GM18505 (cell line): ENCODE data around the gene MUC15.
"Not testable (repeated sequence)": the region's sequence is repeated elsewhere in the genome, so short reads cannot be mapped to it uniquely, and the experiment has no call there.

ENCODE experiments used
- ATAC-seq: cut with Tn5 transposase; IDR thresholded peaks from one replicate; pipeline ENCODE4 v1.9.1; 2021; ENCODE audit not compliant: unreplicated experiment
- POLR2A ChIP-seq: IDR thresholded peaks from 4 replicates; pipeline ENCODE4 v1.6.1; 2011; ENCODE audit warnings: borderline replicate concordance; ENCODE audit not compliant: insufficient read depth, insufficient read length; ENCODE audit errors: extremely low read depth

The MUC15 gene, protein sequence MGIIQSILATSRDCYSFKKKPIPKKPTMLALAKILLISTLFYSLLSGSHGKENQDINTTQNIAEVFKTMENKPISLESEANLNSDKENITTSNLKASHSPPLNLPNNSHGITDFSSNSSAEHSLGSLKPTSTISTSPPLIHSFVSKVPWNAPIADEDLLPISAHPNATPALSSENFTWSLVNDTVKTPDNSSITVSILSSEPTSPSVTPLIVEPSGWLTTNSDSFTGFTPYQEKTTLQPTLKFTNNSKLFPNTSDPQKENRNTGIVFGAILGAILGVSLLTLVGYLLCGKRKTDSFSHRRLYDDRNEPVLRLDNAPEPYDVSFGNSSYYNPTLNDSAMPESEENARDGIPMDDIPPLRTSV

DNA sequence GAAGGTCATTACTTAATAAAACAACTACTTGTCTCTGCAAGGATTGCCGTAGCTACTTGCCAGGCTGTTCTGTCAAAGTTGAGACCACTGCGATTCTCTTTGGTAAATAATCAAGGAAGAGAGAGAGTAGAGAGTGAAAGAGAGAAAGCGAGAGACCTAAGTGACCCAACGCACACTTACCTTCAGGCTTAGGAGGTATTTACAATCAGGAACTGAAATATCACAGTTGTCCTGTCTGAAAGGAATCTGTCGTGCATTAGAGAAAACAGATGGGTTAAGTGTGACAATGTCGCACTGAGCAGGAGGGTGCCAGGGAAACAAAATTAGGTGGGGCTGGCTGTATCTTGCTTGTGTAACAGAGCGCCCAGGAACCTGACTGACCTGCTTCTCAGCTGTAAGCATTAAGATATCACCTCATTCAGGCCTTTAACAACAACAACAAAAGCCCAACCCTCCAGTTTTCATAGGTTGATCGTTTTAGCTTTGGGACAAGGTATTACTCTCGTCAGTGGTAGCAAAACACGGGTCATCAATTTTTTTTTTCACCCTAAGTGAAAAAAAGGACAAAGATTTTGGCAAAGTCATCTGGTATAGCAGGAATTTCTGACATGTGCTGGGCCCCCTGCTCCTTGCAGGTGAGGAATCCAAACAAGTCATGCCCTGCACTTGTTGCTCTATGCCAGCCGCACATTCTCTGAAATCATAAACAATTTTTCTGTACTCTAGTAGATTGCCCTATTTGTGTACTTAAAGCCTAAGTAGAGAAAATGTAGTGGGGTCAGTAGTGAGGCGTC lies at the start of gene MUC15:
MUC15 (minus strand) TSS at position 403 of the 794 bp plus-strand sequence. CDS start 5,169 bp downstream, outside the sequence.
- no peak for ATAC-seq
- TF ChIP-seq POLR2A: no peak

DNA sequence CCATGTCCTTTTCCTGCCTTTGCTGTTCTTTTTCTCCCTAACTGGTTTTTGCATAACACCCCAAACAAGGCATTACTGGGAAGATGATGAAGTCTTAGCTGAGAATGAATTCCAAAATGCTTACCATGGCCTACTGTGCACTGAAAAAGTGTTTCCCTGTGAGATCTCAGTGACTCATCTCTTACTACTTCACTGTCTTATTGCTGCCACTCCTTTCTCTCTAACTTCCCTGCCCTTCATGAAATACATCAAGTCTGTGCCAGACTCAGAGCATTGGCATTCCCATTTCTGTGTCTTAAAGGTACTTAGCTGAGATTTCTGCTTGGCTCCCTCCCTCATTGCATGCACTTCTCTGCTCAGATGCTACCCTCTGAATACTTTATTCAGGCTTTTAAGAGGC lies 49.1 kb upstream of the MUC15 start:
- no peak for ATAC-seq
- no peak for TF ChIP-seq POLR2A

DNA sequence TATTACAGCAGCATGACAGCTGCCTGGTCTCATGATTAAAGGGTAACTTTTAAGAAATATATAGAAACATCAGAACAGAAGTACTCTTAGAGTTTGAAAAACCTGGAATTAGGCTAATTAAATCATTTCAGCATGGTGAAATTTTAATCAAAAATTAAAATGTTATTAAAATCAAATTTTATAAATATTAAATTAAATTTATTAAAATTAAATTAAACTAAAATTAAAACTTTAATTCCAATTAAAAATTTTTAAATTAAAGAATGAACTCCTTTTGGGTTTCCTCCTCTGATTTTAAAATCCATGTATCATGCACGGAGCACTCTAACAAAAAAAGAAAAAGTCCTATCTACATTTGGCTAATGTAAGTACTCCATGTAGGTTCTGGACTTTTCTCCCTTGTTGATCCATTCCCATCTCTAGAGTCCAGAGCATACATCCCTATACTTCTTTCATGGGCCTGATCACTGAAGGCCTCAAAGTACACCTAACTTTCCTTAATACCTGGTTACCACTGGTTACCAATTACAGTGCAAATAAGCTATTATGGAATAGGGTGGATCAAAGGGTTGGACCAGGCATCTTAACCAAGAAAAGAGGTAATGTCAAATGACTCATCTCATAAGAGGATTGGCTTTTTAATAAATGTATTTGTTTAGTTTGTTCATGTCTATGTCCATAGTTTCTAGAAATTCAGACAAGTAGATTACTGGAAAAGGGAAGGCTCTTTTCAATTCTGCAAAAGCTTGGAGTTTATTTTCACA lies 48.4 kb upstream of the MUC15 start:
- no peak for TF ChIP-seq POLR2A
- no peak for ATAC-seq

DNA sequence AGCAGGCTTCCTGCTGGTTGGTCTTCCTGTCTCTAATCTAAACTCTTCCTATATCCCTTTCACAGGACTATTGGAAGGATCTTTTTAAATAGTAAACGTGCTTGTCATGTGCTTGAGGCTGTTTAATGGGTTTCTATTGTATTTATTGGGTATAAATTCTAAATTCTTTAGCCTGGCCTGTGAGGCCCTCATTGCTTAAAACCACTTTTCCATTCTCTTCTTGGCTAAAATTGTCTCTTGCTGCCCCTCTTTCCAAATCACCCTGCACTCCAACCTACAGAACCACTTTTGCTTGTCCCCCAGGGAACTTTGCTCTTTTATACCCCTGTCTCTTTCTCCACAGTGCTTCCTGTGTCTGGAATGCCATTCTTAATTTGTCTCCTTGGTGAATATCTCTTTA lies 46.4 kb upstream of the MUC15 start:
- no peak for TF ChIP-seq POLR2A

DNA sequence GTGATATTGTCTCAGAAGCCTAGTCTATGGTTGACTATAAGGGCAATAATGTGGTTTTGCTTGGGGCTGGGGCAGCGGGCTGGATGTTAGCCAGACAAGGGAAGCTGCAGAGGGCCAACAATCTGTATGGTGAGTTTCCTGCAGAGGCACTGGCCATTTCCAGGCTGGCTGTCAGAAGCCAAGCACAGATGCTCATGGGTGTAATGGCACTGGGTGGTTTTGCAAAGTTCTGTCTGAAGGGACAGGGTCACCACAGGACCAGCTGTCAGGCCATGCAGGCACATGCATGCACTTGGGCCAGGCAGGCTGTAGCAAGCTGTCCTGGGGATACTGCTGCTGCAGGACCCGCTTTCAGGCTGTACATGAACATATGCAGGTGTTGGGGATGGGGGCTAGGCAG lies 41.7 kb upstream of the MUC15 start:
- no peak for ATAC-seq
- TF ChIP-seq POLR2A: no peak

More for the DNA sequence above, 46.4 kb upstream of the MUC15 start:
- ATAC-seq: no peak

DNA sequence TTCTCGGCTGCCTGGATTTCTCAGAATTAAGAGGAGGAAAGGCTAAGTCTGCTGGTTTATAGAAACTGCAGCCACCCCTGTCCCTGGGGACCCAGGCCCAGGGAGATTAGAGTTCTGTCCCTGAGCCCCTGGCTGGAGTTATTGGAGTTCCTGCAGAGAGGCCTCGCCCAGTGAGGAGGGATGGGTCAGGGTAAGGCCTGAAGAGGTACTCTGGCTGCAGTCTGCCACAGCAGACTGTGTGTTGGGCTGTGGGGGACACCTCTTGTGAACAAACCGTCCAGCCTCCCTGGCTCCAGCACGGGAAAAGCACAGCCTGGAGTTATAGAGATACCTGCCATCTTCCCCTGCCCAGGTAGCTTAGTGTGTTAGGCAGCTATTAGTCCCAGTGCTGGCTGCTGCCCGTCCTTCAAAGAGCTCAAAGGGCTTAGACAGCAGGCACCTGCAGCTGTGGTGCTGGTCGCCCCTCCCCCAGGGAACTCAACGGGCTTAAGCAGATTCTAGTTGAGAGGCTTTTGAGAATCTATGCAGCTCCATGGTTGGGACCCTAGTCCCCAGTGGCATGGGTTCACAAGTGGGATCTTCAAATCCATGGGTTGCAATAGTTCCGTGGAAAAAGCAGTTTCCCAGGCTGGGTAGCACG lies 36.6 kb upstream of the MUC15 start:
- TF ChIP-seq POLR2A: no peak
- no peak for ATAC-seq

DNA sequence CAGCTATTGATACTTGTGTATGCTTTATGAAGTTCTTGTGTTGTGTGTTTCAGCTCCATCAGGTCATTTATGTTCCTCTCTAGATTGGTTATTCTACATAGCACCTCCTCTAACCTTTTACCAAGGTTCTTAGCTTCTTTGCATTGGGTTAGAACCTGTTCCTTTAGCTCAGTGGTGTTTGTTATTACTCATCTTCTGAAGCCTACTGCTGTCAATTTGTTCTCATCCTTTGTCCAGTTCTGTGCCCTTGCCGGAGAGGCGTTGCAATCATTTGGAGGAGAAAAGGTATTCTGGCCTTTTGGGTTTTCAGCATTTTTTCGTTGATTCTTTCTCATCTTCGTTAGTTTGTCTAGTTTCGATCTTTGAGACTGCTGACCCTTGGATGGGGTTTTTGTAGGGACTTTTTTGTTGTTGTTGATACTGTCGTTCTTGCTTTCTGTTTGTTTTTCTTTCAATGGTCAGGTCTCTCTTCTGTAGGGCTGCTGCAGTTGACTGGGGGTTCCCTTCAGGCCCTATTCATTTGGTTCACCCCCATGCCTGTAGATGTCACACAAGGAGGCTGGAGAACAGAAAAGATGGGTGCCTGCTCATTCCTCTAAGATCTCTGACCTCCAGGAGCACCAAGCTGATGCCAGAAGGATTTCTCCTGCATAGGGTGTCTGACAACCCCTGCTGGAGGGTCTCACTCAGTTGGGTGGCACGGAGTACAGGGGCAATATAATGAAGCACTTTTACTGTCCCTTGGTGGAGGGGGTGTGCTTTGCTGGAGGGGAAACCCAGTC lies 35.9 kb upstream of the MUC15 start:
- ATAC-seq: no peak
- TF ChIP-seq POLR2A: no peak

DNA sequence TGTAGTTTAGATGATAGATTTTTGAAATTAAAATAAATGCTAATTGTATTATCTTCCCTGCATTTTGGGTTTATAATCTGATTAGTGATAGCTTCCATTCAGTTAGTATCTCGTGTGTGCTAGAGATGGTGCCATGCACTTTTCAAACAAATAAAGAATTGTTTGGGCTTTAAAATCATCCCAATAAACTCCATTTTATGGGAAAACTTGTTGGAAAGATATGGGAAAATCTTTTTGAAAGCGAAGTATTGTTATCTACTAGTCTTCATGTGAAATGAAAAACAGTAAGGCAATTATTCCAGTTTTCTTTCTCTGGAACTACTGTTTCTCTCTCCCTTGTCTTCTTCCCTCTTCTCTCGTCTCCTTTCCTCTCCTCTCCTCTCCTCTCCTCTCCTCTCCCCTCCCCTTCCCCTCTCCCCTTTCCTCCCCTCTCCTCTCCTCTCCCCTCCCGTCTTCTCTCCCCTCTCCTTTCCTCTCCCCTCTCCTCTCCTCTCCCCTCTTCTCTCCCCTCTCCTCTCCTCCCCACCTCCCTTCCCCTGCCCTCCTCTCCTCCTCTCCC lies 27.9 kb upstream of the MUC15 start:
- no peak for TF ChIP-seq POLR2A
- ATAC-seq: no peak

DNA sequence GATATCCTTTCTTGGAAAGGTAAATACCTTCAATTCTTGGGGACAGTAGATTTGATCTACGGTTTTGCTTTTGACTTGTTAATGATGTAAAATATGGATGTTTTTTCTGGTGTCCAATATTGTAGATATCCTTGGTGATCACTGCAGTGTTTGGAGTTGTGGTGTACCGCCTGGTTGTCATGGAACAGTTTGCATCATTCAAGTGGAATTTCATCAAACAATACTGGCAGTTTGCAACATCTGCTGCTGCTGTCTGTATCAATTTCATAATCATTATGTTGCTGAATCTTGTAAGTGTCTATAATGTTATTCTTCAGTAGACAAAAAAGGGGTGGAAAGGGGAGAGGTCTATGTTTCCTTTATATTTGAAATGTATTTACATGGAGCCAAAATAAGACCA lies 27.4 kb upstream of the MUC15 start:
- TF ChIP-seq POLR2A: no peak
- no peak for ATAC-seq

DNA sequence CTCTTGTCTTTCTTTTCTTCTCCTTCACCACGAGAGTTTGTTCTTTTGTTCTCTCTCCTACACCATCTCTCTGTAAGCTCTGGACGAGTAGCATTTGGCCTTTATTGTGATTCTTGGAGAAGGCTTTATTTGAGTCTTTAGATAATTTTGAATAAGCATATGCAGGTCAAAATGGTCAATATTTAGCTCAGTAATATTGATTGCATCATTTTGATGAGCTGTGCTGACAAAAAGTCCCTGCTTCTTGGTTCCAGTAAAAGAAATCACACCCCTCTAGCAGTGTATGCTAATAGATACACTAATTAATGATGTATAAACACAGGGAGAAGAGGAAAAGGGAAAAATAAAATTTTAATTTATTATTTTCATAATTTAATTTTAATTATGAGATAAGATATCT lies 25.8 kb upstream of the MUC15 start:
- TF ChIP-seq POLR2A: no peak
- ATAC-seq: no peak

DNA sequence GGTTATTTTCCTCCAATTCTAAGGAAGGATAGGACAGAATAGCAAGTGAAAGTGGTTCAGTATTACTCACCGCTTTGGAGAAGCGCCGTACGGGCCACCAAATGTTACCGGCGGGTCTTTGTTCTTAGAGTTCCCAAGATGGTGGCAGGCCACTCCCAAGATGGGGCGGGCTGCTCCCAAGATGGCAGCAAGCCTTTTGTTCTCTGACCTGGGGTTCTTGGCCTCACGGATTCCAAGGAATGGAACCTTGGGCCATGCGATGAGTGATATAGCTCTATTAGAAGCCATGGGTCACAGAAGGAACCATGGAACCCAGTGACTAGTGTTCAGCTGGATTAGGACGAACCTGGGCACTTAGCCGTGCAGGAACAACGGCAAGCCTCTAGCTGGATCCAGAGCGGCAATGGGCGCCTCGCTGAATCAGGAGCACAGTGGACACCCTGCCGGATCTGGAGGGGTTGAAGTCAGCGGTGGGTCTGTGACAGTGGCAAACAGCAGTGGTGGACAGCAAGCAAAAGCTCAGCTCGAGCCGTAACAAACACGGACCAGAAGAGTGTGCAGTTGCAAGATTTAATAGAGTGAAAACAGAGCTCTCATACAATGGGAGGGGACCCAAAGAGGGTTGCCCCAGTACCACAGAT lies 25.1 kb upstream of the MUC15 start:
- ATAC-seq: not testable (repeated sequence)

DNA sequence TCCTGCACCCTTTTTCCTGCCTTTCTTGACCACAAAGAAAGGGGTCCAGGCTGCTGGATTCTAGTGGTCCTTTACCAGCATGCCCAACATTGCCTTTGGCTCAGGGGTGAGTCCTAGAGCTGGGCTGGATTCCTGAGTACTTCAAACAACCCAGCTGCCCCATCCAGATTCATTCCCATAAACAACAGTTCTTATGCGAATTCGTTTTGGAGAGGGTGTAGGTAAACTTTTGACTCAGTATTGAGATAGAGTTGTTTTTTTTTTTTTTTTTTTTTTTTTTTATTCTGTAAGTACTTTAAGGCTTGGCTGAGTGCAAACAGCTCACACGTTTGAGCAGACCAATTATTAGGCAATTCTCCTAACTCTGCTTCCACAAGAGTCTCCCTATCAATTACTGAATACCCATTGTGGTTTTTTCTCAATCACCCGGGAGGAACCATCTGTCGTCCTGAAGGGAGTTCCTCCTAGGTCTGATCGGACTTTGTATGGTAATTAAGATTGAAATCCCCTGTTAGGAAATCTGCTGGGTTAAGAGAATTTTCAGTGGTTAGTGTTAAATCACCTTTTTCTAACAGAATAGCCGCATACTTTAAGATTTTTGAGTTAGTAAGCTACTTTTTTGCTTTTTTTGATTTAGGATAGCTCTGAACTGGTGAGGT lies 23.3 kb upstream of the MUC15 start:
- ATAC-seq: not testable (repeated sequence)

DNA sequence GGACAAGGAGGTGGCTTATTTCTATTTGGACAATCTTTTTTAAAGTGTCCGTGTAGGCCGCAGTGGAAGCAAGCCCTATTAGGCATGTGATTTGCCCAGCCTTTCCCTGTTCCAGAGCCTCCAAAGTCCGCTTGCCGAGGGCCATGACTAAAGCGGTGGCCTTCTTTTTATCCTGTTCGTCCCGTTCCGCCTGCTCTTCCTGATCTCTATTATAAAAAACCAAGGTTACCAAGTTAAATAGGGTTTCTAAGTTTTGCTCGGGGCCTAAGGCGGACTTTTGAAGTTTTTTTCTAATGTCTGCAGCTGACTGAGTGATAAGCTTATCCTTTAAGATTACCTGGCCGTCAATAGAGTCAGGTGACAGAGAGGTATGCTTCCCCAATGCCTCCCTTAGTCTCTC lies 21.6 kb upstream of the MUC15 start:
- TF ChIP-seq POLR2A: no peak
- no peak for ATAC-seq
